Measurements from ENCODE around the gene NDUFS6. TPM values are rescaled to one million over a fixed set of nuclear protein-coding genes. Genes with fewer than 3 reads are reported as not detected.

The NDUFS6 gene
- total RNA-seq, 1 experiment from 2014 or later, result 104 TPM

- Histone ChIP-seq H3K4me3 (ENCODE audit: low read length) (no peak overlapping the region), H3F3A (ENCODE audit: low read length, unreplicated experiment) (no peaks in the 10 kb centered on the region), H3K4me1 (ENCODE audit: insufficient read depth, low read length) (no peaks in the 10 kb centered on the region), H3K79me2 (ENCODE audit: low read length) (peaks cover 78% of the 10 kb centered on the region), H4K20me1 (ENCODE audit: low read length) (peaks cover 7% of the 10 kb centered on the region; the same call in 1 of the 2 replicates), H3K4me2 (ENCODE audit: low read length) (no peak overlapping the region), H3K9me3 (ENCODE audit: low read length) (no peaks in the 10 kb centered on the region), H3K27ac (ENCODE audit: low read length) (no peak overlapping the region), H3K9ac (ENCODE audit: low read length) (no peak overlapping the region), H2AFZ (ENCODE audit: low read length) (no peak overlapping the region), H3K36me3 (ENCODE audit: low read depth, low read length) (peaks cover 78% of the 10 kb centered on the region), H3K9me2 (replicated peaks; ENCODE audit: low read length) (no peaks in the 10 kb centered on the region), H3K27me3 (ENCODE audit: low read length) (no peaks in the 10 kb centered on the region)
- DNase-seq (no peak), ATAC-seq (no peak)
- no TSS peak for BruUV-seq (replicated peaks)
- POLR2A ChIA-PET (ENCODE audit: unreplicated experiment), result no interaction called here
- intact Hi-C loops (cut with micrococcal nuclease), result no loop called here
- CTCF ChIA-PET, result no interaction called here
- TF ChIP-seq EZH2phosphoT487 (IDR thresholded peaks at IDR 0.05; ENCODE audit: borderline replicate concordance, low read length) (no peak), EZH2 (IDR thresholded peaks at IDR 0.05; ENCODE audit: low read length, unreplicated experiment) (no peak), CTCF (conservative IDR thresholded peaks at IDR 0.05; ENCODE audit: low read depth, low read length) (no peak)
Measured at GRCh38 chr5:1809416-1810035, 8.3 kb downstream of the NDUFS6 start.

GRCh38 chr5:1810581-1811101 is 9.4 kb downstream of the NDUFS6 start:
- peaks cover 75% of the 10 kb centered on the region for H3K36me3 ChIP-seq (ENCODE audit: low read depth, low read length)
- ATAC-seq, result no peak
- H4K20me1 ChIP-seq (ENCODE audit: low read length), result peaks cover 7% of the 10 kb centered on the region; the same call in 1 of the 2 replicates
- H3K27me3 ChIP-seq (ENCODE audit: low read length), result no peaks in the 10 kb centered on the region
- no peaks in the 10 kb centered on the region for H3K4me1 ChIP-seq (ENCODE audit: insufficient read depth, low read length)
- no peak for TF ChIP-seq EZH2phosphoT487 (IDR thresholded peaks at IDR 0.05; ENCODE audit: borderline replicate concordance, low read length)
- TF ChIP-seq EZH2 (IDR thresholded peaks at IDR 0.05; ENCODE audit: low read length, unreplicated experiment), result no peak
- no peak for TF ChIP-seq CTCF (conservative IDR thresholded peaks at IDR 0.05; ENCODE audit: low read depth, low read length)
- no peaks in the 10 kb centered on the region for H3K9me3 ChIP-seq (ENCODE audit: low read length)
- no TSS peak for BruUV-seq (replicated peaks)
- H3K27ac ChIP-seq (ENCODE audit: low read length), result no peak overlapping the region
- H3K9me2 ChIP-seq (replicated peaks; ENCODE audit: low read length), result no peaks in the 10 kb centered on the region
- no peak overlapping the region for H3K4me2 ChIP-seq (ENCODE audit: low read length)
- intact Hi-C loops (cut with micrococcal nuclease), result no loop called here
- no peaks in the 10 kb centered on the region for H3F3A ChIP-seq (ENCODE audit: low read length, unreplicated experiment)
- ChIA-PET POLR2A (ENCODE audit: unreplicated experiment) (no interaction called here), CTCF (no interaction called here)
- H3K4me3 ChIP-seq (ENCODE audit: low read length), result no peak overlapping the region
- no peak overlapping the region for H2AFZ ChIP-seq (ENCODE audit: low read length)
- no peak for DNase-seq
- H3K9ac ChIP-seq (ENCODE audit: low read length), result no peak overlapping the region
- peaks cover 67% of the 10 kb centered on the region for H3K79me2 ChIP-seq (ENCODE audit: low read length)
